Neural cell (in vitro differentiated cells): Measurements from ENCODE around the gene CTDSPL.

Experiments
- CTCF ChIP-seq: fragments of 450-650 bp; IDR thresholded peaks from 2 replicates; pipeline ENCODE4 v1.5.1; 2014; ENCODE audit warnings: antibody characterized with exemption, mild to moderate bottlenecking, moderate library complexity; ENCODE audit not compliant: poor library complexity, severe bottlenecking
- EP300 ChIP-seq: fragments of 450-650 bp; conservative IDR thresholded peaks from 2 replicates; pipeline ENCODE4 v1.6.1; 2014; ENCODE audit warnings: antibody characterized with exemption, mild to moderate bottlenecking, moderate library complexity; ENCODE audit not compliant: poor library complexity, severe bottlenecking
- EZH2 ChIP-seq: fragments of 200-600, 300-800 bp; shearing (Covaris generic), sonication (generic); IDR thresholded peaks from 2 replicates; pipeline ENCODE4 v1.6.1; 2014; ENCODE audit warnings: antibody characterized with exemption, low read length, borderline replicate concordance, mild to moderate bottlenecking; ENCODE audit not compliant: insufficient read depth, poor library complexity, severe bottlenecking
- MXI1 ChIP-seq: fragments of 450-650 bp; conservative IDR thresholded peaks from 2 replicates; pipeline ENCODE4 v1.6.1; 2014; ENCODE audit warnings: antibody characterized with exemption, mild to moderate bottlenecking; ENCODE audit not compliant: poor library complexity, severe bottlenecking
- POLR2AphosphoS5 ChIP-seq: IDR thresholded peaks from 2 replicates; pipeline ENCODE4 v1.6.1; 2012
- RAD21 ChIP-seq: fragments of 450-650 bp; conservative IDR thresholded peaks from 2 replicates; pipeline ENCODE4 v1.6.1; 2014; ENCODE audit warnings: antibody characterized with exemption, mild to moderate bottlenecking, moderate library complexity

GRCh38 chr3:37935756-37936666, 74.3 kb downstream of the CTDSPL start:
- no peak for TF ChIP-seq EZH2
- TF ChIP-seq POLR2AphosphoS5: no peak
- TF ChIP-seq MXI1: no peak
- TF ChIP-seq CTCF: no peak
- TF ChIP-seq EP300: no peak
- TF ChIP-seq RAD21: no peak
